Natural killer cell (primary cell): ENCODE measurements around the gene UGT2B7. TPM values are rescaled to one million over a fixed set of nuclear protein-coding genes. Genes with fewer than 3 reads are reported as not detected.

ENCODE experiments used
- ATAC-seq, 3 donors: fragments of 150-1000 bp in 2 of 3; fragments of 200-7000 bp in 1 of 3; cut with Tn5 transposase; 1 replicate in 1 of 3; 2 replicates in 2 of 3; pipeline ENCODE4 v1.10.0; 2021; ENCODE audit warnings: mild to moderate bottlenecking in 2 of 3, moderate library complexity in 2 of 3
- DNase-seq, 2 donors: peaks; one replicate each; pipeline versions ENCODE4 v3.0.0 to v3.0.0-alpha.2; 2013 to 2021; ENCODE audit warnings: mixed read lengths in 1 of 2
- H3K27ac ChIP-seq: one replicate; pipeline ENCODE4 v1.5.1; 2013; ENCODE audit warnings: mild to moderate bottlenecking, low read length
- H3K27me3 ChIP-seq: one replicate; pipeline ENCODE4 v1.6.1; 2013; ENCODE audit warnings: low read length; ENCODE audit not compliant: control insufficient read depth, insufficient read depth
- H3K36me3 ChIP-seq: one replicate; pipeline ENCODE4 v1.6.1; 2013; ENCODE audit warnings: low read length; ENCODE audit not compliant: control insufficient read depth, insufficient read depth
- H3K4me1 ChIP-seq: one replicate; pipeline ENCODE4 v1.6.1; 2013; ENCODE audit warnings: low read length; ENCODE audit not compliant: control insufficient read depth, insufficient read depth
- H3K4me3 ChIP-seq: one replicate; pipeline ENCODE4 v1.5.1; 2013; ENCODE audit warnings: low read length
- H3K9me3 ChIP-seq: one replicate; pipeline ENCODE4 v1.6.1; 2013; ENCODE audit warnings: low read length; ENCODE audit not compliant: control insufficient read depth, insufficient read depth
- H3K27ac Mint-ChIP-seq, 2 donors: one replicate each; pipeline ENCODE4 v1.8.0; 2022; ENCODE audit warnings: mild to moderate bottlenecking in 2 of 2, mixed read lengths in 2 of 2, moderate library complexity in 1 of 2
- H3K27me3 Mint-ChIP-seq, 2 donors: one replicate each; pipeline ENCODE4 v1.8.0; 2022; ENCODE audit warnings: low read depth in 2 of 2, mixed read lengths in 2 of 2
- H3K36me3 Mint-ChIP-seq: one replicate; pipeline ENCODE4 v1.8.0; 2022; ENCODE audit warnings: mixed read lengths
- H3K4me1 Mint-ChIP-seq, 2 donors: one replicate each; pipeline ENCODE4 v1.8.0; 2022; ENCODE audit warnings: mixed read lengths in 2 of 2
- H3K4me3 Mint-ChIP-seq: one replicate; pipeline ENCODE4 v1.8.0; 2022; ENCODE audit warnings: mild to moderate bottlenecking, moderate library complexity, mixed read lengths
- H3K9me3 Mint-ChIP-seq, 2 donors: one replicate each; pipeline ENCODE4 v1.8.0; 2022; ENCODE audit warnings: mixed read lengths in 2 of 2
- CTCF ChIP-seq: fragments of 200-600 bp; IDR thresholded peaks from one replicate; pipeline ENCODE4 v1.8.0; 2022; ENCODE audit warnings: antibody characterized with exemption
- WGBS: methylation state at CpG from one replicate; pipeline ENCODE4 v1.1.7; 2013; ENCODE audit warnings: missing lambda C conversion rate; ENCODE audit not compliant: insufficient coverage; 5-methylcytosine and 5-hydroxymethylcytosine counted together
- intact Hi-C: fragments of 100-400 bp; cut with micrococcal nuclease; formaldehyde crosslinking; loops from one replicate; pipeline ENCODE4 v1.14.2; 2022
- total RNA-seq, 4 donors: library from RNA; stranded (reverse); fragments of 120-200 nt in 1 of 4; gene quantifications; one replicate each; pipeline versions ENCODE4 v1.2.3 to v1.2.4, GENCODE V29; 2013 to 2022

Gene UGT2B7
- total RNA-seq, 3 donors from 2014 or later (not counting 1 experiment from before 2014, with no cell fraction given), result not detected

GRCh38 chr4:69064391-69064790 is 31.9 kb upstream of the UGT2B7 start:
- Histone ChIP-seq H3K9me3 (peaks cover 2% of the 10 kb centered on the region), H3K4me3 (no peak overlapping the region), H3K27me3 (no peaks in the 10 kb centered on the region), H3K27ac (no peak overlapping the region), H3K36me3 (no peaks in the 10 kb centered on the region), H3K4me1 (no peaks in the 10 kb centered on the region)
- no peak for TF ChIP-seq CTCF
- Mint-ChIP-seq H3K27ac (no peak overlapping the region), H3K36me3 (no peaks in the 10 kb centered on the region), H3K4me3 (no peak overlapping the region), H3K9me3 (peaks cover 6 to 10% of the 10 kb centered on the region in 2 donors), H3K4me1 (no peaks in the 10 kb centered on the region), H3K27me3 (no peaks in the 10 kb centered on the region)
- ATAC-seq (no peak), DNase-seq (no peak)
- WGBS, result 89% methylated on average over 3 of the region's 3 CpGs
- intact Hi-C loops, result no loop called here

- no peak overlapping the region for H3K27ac ChIP-seq
- no peak for TF ChIP-seq CTCF
- H3K4me3 Mint-ChIP-seq, result no peak overlapping the region
- no peak overlapping the region for H3K27ac Mint-ChIP-seq
- DNase-seq (no peak), ATAC-seq (no peak)
- H3K4me1 ChIP-seq, result no peaks in the 10 kb centered on the region
- peaks cover 6 to 10% of the 10 kb centered on the region in 2 donors for H3K9me3 Mint-ChIP-seq
- H3K36me3 Mint-ChIP-seq, result no peaks in the 10 kb centered on the region
- no peaks in the 10 kb centered on the region for H3K27me3 Mint-ChIP-seq
- intact Hi-C loops, result no loop called here
- H3K4me1 Mint-ChIP-seq, result no peaks in the 10 kb centered on the region
- no peaks in the 10 kb centered on the region for H3K36me3 ChIP-seq
- H3K27me3 ChIP-seq, result no peaks in the 10 kb centered on the region
- H3K9me3 ChIP-seq, result no peaks in the 10 kb centered on the region
- H3K4me3 ChIP-seq, result no peak overlapping the region
Measured at GRCh38 chr4:69066945-69067344, 29.3 kb upstream of the UGT2B7 start.

- H3K4me1 Mint-ChIP-seq, result no peaks in the 10 kb centered on the region
- no peak overlapping the region for H3K4me3 ChIP-seq
- intact Hi-C loops, result no loop called here
- no peaks in the 10 kb centered on the region for H3K9me3 ChIP-seq
- H3K27ac Mint-ChIP-seq, result no peak overlapping the region
- H3K4me3 Mint-ChIP-seq, result no peak overlapping the region
- no peaks in the 10 kb centered on the region for H3K27me3 ChIP-seq
- no peaks in the 10 kb centered on the region for H3K36me3 ChIP-seq
- no peaks in the 10 kb centered on the region for H3K4me1 ChIP-seq
- 100% methylated on average over 2 of the region's 2 CpGs for WGBS
- DNase-seq (no peak), ATAC-seq (no peak)
- peaks cover 5 to 7% of the 10 kb centered on the region in 2 donors for H3K9me3 Mint-ChIP-seq
- TF ChIP-seq CTCF, result no peak
- no peaks in the 10 kb centered on the region for H3K36me3 Mint-ChIP-seq
- no peaks in the 10 kb centered on the region for H3K27me3 Mint-ChIP-seq
- no peak overlapping the region for H3K27ac ChIP-seq
Measured at GRCh38 chr4:69069085-69069484, 27.2 kb upstream of the UGT2B7 start.

- DNase-seq (no peak), ATAC-seq (no peak)
- WGBS, result 100% methylated on average over 2 of the region's 2 CpGs
- H3K4me3 ChIP-seq, result no peak overlapping the region
- intact Hi-C loops, result no loop called here
- H3K36me3 ChIP-seq, result no peaks in the 10 kb centered on the region
- TF ChIP-seq CTCF, result no peak
- no peaks in the 10 kb centered on the region for H3K9me3 ChIP-seq
- no peaks in the 10 kb centered on the region for H3K36me3 Mint-ChIP-seq
- no peaks in the 10 kb centered on the region for H3K4me1 Mint-ChIP-seq
- no peak overlapping the region for H3K4me3 Mint-ChIP-seq
- H3K27ac Mint-ChIP-seq, result no peak overlapping the region
- peaks cover 7% of the 10 kb centered on the region in 2 donors for H3K9me3 Mint-ChIP-seq
- H3K27me3 Mint-ChIP-seq, result no peaks in the 10 kb centered on the region
- no peaks in the 10 kb centered on the region for H3K27me3 ChIP-seq
- no peak overlapping the region for H3K27ac ChIP-seq
- H3K4me1 ChIP-seq, result no peaks in the 10 kb centered on the region
Measured at GRCh38 chr4:69070590-69070989, 25.7 kb upstream of the UGT2B7 start.
